CD4-positive, alpha-beta T cell treated with Interleukin-4 for 1 hour (primary cell): ENCODE measurements around the gene SIGLEC6.
A peak's percentile ranks its signal among the peaks of the same experiment; 100 is the strongest.
"Not testable (repeated sequence)": the region's sequence is repeated elsewhere in the genome, so short reads cannot be mapped to it uniquely, and the experiment has no call there.

Experiments
- DNase-seq, 2 donors: peaks; one replicate each; pipeline ENCODE4 v3.0.0-alpha.2; 2020 to 2022

The SIGLEC6 gene

GRCh38 chr19:51508059-51508733, 23.3 kb downstream of the SIGLEC6 start:
- DNase-seq: no peak

GRCh38 chr19:51507640-51508058, 23.8 kb downstream of the SIGLEC6 start:
- DNase-seq: no peak

GRCh38 chr19:51507192-51507591, 24.3 kb downstream of the SIGLEC6 start:
- DNase-seq: no peak

- no peak for DNase-seq
Observed at GRCh38 chr19:51505904-51506303, 25.6 kb downstream of the SIGLEC6 start.

- DNase-seq: no peak
Observed at GRCh38 chr19:51503896-51504295, 27.6 kb downstream of the SIGLEC6 start.

- DNase-seq: no peak
Observed at GRCh38 chr19:51503286-51503817, 28.1 kb downstream of the SIGLEC6 start.

GRCh38 chr19:51501594-51502263, 29.7 kb downstream of the SIGLEC6 start, which contains the start of gene SIGLEC12:
TSS of gene SIGLEC12 (minus strand) at chr19:51501800. CDS start at chr19:51501733, 67 bp downstream.
- peak; percentile 3 to 58 for DNase-seq

GRCh38 chr19:51500931-51501330, 30.5 kb downstream of the SIGLEC6 start:
- DNase-seq: not testable (repeated sequence)

GRCh38 chr19:51497666-51498065, 33.8 kb downstream of the SIGLEC6 start:
- DNase-seq: no peak

- DNase-seq: no peak
Observed at GRCh38 chr19:51493776-51494175, 37.7 kb downstream of the SIGLEC6 start.

GRCh38 chr19:51491586-51491985, 39.9 kb downstream of the SIGLEC6 start:
- DNase-seq: no peak

- no peak for DNase-seq
Observed at GRCh38 chr19:51490676-51491075, 40.8 kb downstream of the SIGLEC6 start.

- no peak for DNase-seq
Observed at GRCh38 chr19:51489113-51489512, 42.4 kb downstream of the SIGLEC6 start.

- no peak for DNase-seq
Observed at GRCh38 chr19:51488491-51488890, 43.0 kb downstream of the SIGLEC6 start.

- DNase-seq: no peak
Observed at GRCh38 chr19:51485960-51486660, 45.4 kb downstream of the SIGLEC6 start.

- no peak for DNase-seq
Observed at GRCh38 chr19:51480590-51480989, 50.9 kb downstream of the SIGLEC6 start.

GRCh38 chr19:51479531-51480331, 51.7 kb downstream of the SIGLEC6 start:
- DNase-seq: no peak

- no peak for DNase-seq
Observed at GRCh38 chr19:51478381-51479234, 52.9 kb downstream of the SIGLEC6 start, which contains the start of gene CEACAM18. TSS of gene CEACAM18 (plus strand) at chr19:51478539.

GRCh38 chr19:51477344-51477743, 54.1 kb downstream of the SIGLEC6 start:
- DNase-seq: no peak

GRCh38 chr19:51476164-51476563, 55.3 kb downstream of the SIGLEC6 start:
- DNase-seq: no peak

GRCh38 chr19:51473009-51473707, 58.3 kb downstream of the SIGLEC6 start:
- peak; percentile 73 to 75 for DNase-seq
